GM18867 (cell line): ENCODE data around the gene PPCS.

Experiments
- ATAC-seq: cut with Tn5 transposase; IDR thresholded peaks from one replicate; pipeline ENCODE4 v1.9.1; 2021; ENCODE audit warnings: mild to moderate bottlenecking, moderate library complexity; ENCODE audit not compliant: unreplicated experiment

Gene PPCS

GRCh38 chr1:42456010-42456753 is at the start of gene PPCS, which contains the start of gene ZMYND12:
PPCS (plus strand) TSS chr1:42456543; CDS start chr1:42456566, 23 bp downstream.
ZMYND12 (minus strand) TSS chr1:42456022; CDS start chr1:42455997, 25 bp downstream.
- peak; percentile 78 for ATAC-seq

- ATAC-seq, result no peak
These were observed 41.5 kb upstream of the PPCS start for GRCh38 chr1:42414551-42415496.

GRCh38 chr1:42417166-42417565 is 39.2 kb upstream of the PPCS start:
- ATAC-seq, result no peak

GRCh38 chr1:42418516-42418915 is 37.8 kb upstream of the PPCS start:
- ATAC-seq, result no peak

GRCh38 chr1:42419126-42419821 is 37.1 kb upstream of the PPCS start:
- no peak for ATAC-seq

GRCh38 chr1:42420121-42420520 is 36.2 kb upstream of the PPCS start:
- ATAC-seq, result no peak

- no peak for ATAC-seq
These were observed 35.3 kb upstream of the PPCS start for GRCh38 chr1:42420911-42421585.

GRCh38 chr1:42422737-42423136 is 33.6 kb upstream of the PPCS start:
- ATAC-seq, result no peak

- no peak for ATAC-seq
These were observed 32.7 kb upstream of the PPCS start for GRCh38 chr1:42423681-42424080.

- no peak for ATAC-seq
These were observed 32.1 kb upstream of the PPCS start for GRCh38 chr1:42424201-42424600.

- no peak for ATAC-seq
These were observed 29.1 kb upstream of the PPCS start for GRCh38 chr1:42427240-42427639.

- no peak for ATAC-seq
These were observed 26.7 kb upstream of the PPCS start for GRCh38 chr1:42429603-42430002.

GRCh38 chr1:42430286-42431135 is 25.8 kb upstream of the PPCS start:
- no peak for ATAC-seq

GRCh38 chr1:42431514-42431913 is 24.8 kb upstream of the PPCS start:
- ATAC-seq, result no peak

GRCh38 chr1:42432714-42433113 is 23.6 kb upstream of the PPCS start:
- no peak for ATAC-seq

GRCh38 chr1:42433369-42433768 is 23.0 kb upstream of the PPCS start:
- no peak for ATAC-seq

- ATAC-seq, result no peak
These were observed 22.0 kb upstream of the PPCS start for GRCh38 chr1:42434340-42434739.

GRCh38 chr1:42439940-42440339 is 16.4 kb upstream of the PPCS start:
- no peak for ATAC-seq

GRCh38 chr1:42442662-42443061 is 13.7 kb upstream of the PPCS start:
- no peak for ATAC-seq

- no peak for ATAC-seq
These were observed 7.1 kb upstream of the PPCS start for GRCh38 chr1:42449256-42449655.
